Stimulated activated CD4-positive, alpha-beta T cell treated with anti-CD3 and anti-CD28 coated beads, Interleukin-15, amount 100 ng/mL, for 48 hours (primary cell): Measurements from ENCODE around the gene RAF1.
"Not testable (repeated sequence)": the region's sequence is repeated elsewhere in the genome, so short reads cannot be mapped to it uniquely, and the experiment has no call there.

Experiments
- DNase-seq, 2 donors: peaks; one replicate each; pipeline ENCODE4 v3.0.0-alpha.2; 2020; ENCODE audit warnings: low read depth in 2 of 2

The RAF1 gene

DNA sequence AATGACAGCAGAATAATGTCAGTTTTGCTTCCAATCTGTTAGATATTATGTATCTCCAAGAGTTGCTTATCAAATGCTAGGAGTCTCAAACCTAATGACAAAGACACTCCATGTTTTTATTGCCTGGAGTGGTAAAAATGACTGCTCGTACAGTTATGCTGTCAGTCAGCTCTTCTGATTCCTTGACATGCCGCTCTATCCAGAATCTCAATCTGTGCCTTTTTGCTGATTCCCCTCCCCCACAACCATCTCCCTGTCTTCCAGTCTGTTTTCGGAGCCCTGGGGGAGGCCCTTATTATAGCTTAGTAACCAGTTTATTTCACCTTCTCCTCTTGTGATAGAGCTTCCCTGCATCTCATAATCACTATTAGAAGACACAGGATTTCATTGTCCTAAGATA is 104.4 kb downstream of the RAF1 start:
- no peak for DNase-seq

DNA sequence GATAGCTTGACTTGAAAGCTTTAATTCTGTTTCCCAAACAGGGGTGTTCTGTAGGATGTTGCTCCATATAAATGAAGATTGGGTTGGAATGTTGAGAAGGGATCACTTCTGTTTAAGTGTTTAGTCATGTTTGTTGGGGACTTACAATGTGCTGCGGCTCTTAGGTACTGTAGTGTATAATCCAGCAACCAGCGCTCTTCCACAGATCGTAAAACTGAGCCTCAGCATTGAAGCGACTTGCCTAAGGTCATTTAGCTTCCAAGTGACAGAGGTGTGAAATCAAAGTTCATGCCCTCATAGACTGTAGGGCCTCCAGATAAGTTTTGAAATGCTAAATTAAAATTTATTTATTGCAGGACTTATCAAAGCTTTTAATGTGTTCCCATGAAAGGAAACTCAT is 105.2 kb downstream of the RAF1 start:
- no peak for DNase-seq

DNA sequence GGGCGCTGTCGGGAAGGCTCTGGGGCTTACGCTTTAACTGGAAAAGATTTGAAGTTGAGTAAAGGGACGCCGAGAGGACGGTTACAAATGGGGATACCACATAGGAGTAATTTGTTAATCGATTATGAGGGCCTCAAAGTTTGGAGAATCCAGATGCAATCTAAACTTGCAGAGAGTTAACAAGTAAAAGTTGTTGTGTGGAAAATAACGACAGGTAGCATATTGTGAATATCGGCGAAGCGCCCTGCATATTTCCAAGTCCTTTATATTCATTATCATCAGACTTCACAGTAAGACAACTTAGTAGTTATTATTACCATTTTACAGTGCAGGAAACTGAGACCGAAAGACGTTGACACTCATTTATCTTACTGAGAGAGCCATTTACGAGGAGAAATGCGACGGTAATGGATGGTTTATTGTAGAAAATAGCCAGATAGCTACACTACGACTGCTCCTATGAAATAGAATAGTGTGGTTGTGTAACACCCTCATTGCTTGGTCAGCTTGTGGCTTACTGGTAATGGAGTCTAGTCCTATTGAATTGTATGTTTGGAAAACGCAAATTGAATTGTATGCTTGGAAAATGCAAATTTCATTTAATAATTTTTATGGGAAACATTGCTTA is 106.3 kb downstream of the RAF1 start:
- no peak for DNase-seq

DNA sequence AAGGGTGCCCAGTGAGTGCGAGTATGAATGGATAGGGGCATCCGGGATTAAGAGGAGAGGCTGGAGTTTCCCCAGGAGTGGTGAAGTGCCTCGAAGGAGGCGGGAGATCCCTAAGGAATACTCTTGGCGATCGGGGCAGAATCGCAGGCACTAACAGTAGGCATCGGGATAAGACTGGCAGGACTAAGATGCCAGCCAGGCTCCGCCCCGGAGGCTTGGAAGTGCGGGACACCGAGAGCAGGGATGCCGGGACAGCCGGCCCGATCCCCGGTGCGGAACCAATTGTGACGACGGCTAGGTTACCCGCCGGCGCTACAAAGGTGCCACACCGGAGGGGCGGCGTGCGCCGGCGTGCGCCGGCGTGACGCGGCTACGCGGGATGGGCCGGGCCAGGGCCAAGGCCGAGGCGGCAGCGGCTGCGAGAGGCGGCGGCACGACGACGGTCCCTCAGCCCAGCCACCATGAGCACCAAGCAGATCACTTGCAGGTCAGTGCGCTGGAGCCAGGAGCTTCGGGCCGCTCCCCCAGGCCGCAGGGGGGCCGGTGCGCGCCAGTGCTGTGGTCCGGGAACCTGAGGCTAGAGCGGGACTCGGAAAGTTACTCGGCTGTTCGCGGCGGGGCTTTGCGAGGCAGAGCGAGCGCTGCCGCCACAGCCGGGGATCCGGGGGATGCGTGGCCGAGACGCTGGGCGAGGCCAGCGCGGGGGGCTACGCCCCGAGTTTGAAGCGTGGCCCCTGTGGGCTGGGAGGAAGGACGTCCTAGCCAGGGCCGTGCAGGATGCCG is 107.0 kb downstream of the RAF1 start, which contains the start of gene MKRN2:
Gene MKRN2 (plus strand): TSS at position 398 of the 783 bp plus-strand sequence. CDS start 64 bp downstream, at position 462.
- peak; percentile 74 to 75 for DNase-seq

DNA sequence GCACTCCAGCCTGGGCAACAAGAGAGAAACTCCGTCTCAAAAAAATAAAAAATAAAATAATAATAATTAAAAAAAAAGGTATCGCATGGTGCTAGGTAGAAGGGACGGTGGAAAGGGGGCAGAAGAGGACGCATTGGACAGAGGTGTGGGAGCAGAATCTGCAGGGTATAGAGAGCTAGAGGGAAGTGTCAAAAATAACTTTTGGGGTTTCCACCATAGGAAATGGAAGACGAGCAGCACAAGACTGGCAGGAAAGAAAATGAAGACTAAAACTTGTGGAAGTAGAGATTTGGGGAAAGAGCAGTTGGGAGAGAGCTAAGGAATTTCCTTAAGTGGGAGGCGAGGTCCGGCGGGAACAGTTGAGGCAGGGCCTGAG is 107.6 kb downstream of the RAF1 start:
- no peak for DNase-seq

DNA sequence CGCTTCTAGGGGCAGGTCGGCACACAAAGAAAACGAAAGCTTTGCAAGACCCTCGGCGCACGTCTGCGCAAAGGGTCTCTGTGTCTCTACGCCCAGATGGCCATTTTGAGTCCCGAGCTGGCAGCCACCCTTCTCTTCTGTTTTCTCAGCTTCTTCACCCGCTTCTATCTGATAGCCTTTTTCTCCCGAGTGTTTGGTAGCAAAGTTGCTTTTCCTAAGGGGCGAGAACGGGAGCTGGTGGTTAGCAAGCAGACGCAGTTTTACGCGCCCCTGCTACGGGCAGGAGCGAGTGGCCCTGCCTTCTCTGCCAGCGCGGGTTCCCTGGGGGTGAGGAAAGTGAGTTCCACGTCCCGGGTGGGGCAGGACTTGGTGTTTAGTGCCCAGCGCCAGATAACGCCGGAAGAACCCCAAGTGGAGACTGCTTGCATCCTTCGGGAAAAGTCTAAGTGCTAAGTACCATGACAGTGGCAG is 110.0 kb downstream of the RAF1 start:
- DNase-seq: no peak

DNA sequence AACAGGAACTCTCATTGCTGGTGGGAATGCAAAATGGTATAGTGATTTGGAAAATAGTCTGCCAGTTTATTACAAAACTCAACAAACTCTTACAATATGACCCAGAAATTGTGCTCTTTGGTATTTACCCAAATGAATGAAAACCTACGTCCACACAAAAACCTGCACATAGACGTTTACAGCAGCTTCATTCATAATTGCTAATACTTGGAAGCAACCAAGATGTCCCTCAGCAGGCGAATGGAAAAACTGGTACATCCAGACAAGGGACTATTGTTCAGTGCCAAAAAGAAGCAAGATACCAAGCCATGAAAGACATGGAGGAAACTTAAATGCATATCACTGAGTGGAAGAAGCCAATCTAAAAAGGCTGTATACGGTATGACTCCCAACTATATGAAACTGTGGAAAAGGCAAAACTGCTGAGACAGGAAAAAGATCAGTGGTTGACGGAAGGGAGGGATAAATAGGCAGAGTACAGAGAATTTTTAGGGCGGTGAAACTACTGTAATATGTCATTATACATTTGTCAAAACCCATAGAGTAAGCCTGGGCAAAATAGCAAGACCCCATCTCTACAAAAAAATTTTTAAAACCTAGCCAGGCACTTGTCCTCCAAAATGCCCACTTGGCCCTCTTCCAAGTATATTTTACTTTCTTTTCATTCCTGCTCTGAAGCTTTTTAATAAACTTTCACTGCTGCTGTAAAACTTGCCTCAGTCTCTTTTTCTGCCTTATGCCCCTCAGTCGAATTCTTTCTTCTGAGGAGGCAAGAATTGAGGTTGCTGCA is 113.8 kb downstream of the RAF1 start:
- no peak for DNase-seq

DNA sequence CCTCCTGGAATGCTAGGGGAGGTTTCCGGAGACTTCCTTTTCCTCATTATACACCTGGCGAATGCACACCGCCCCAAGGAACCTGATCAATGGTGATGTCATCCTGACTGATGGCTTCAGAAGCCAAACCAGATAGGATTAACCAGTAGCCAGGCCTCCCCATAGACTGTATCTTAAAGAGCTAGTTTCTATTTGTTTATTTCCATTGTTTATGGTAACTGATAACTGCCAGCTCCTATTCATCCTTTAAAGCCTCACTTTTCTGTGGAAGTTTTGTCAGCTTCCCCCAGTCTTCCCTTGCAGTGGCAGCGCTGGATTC is 118.5 kb downstream of the RAF1 start, which contains the start of gene MKRN2OS:
Gene MKRN2OS (minus strand): TSS at position 27 of the 319 bp plus-strand sequence. CDS start 35 bp downstream, outside the sequence.
- no peak for DNase-seq

DNA sequence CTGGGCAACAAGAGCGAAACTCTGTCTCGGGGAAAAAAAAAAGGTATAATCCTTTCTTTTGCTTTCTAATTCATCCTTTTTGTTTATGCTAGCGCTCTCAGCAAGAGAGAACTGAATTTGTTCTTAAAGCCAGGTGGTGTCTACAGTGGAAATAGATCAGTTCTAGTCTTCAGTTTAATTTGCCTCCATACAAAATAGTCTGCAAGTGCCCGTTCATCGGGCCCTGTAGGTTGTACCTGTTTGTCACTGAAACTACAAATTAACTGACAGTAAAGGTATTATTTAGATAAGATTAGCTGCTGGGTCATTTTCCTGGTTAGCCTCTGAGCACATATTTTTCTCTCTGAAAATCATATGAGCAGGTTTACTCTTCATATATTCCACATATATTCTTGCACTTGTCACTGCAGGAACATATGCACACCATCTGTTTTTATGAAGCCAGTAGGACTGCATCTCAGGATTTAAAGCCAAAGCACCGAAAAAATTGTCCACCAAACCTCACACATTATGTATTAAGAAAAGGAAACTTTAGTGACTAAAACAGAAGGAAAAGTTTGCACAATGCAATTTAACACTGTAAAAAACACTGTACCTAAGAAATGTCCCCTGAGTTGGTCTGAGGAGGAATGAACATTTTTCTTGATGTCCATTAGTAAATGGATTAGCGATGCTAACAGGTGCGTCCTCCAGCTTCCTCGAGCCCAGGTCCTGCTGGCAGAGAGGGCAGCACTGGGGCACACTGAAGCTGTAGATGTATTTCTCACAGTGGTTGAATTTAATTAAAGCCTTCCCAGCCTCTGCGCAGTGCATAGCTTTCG is 119.1 kb downstream of the RAF1 start:
- no peak for DNase-seq

DNA sequence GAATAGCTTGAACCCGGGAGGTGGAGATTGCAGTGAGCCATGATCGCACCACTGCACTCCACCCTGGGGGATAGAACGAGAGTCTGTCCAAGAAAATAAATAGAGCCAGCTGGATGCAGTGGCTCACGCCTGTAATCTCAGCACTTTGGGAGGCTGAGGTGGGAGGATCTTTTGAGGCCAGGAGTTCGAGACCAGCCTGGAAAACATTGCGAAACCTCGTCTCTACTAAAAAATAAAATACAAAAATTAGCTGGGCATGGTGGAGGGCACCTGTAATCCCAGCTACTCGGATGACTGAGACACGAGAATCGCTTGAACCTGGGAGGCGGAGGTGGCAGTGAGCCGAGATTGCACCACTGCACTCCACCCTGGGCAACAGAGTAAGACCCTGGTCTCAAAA is 120.4 kb downstream of the RAF1 start:
- DNase-seq: not testable (repeated sequence)

DNA sequence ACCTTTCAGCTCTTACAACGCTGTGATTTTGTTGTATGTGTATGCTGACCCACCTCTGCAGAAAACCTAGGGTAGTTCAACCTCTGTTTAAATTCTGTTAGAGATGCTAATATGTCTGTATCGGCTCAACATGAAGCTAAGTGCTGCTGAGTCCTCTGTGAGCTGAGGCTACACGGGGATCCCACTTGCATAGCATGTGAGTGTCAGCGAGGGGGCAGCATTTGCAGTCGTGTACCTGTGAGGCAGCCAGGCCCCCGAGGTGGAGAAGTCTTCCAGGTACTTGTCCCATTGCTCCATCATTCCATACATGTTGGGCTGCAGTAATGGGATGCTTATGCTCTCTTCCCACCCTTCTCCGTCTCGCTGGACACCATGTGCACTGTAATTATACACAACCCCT is 122.3 kb downstream of the RAF1 start:
- no peak for DNase-seq

DNA sequence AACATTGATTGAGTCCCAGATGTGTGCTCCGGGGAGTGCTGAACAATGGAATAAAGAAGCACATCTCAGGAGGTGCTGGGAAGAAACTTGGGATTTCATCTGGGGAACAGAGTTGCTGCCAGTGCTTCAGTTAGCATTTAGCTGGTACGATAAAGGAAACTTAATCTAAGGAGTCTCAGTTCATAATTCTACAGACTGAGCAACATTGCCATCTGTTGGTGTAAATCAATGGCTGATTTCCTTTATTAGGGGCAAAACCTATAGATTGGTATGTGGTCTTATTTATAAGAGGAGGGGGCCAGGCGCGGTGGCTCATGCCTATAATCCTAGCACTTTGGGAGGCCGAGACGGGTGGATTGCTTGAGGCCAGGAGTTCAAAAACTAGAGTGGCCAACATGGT is 127.5 kb downstream of the RAF1 start:
- DNase-seq: no peak
